H1 (cell line): ENCODE measurements around the gene ACCS. TPM values are rescaled to one million over a fixed set of nuclear protein-coding genes. Genes with fewer than 3 reads are reported as not detected.

Experiments
- CTCF ChIA-PET: fragments of 300-600 bp; sonication (Branson Sonifier 250); formaldehyde crosslinking; loops from one replicate; lab custom pipeline; 2021; ENCODE audit not compliant: partially characterized antibody; lab: Charles Lee
- POLR2A ChIA-PET: fragments of 300-600 bp; sonication (Branson Sonifier 250); formaldehyde crosslinking; loops from one replicate; lab custom pipeline; 2021; ENCODE audit warnings: inconsistent platforms; ENCODE audit not compliant: partially characterized antibody; lab: Charles Lee
- DNase-seq, 2 experiments: peaks; one replicate each; pipeline versions ENCODE4 v3.0.0 to v3.0.0-alpha.2; 2010 to 2022; ENCODE audit warnings: low spot score in 2 of 2, low read depth in 1 of 2, mixed read lengths in 1 of 2
- FAIRE-seq: peaks from 2 replicates; lab custom pipeline; 2011; peaks lifted over from hg19 to GRCh38; lab: Jason Lieb, UNC
- H2AFZ ChIP-seq: 2 replicates; pipeline ENCODE4 v1.8.1; 2012; ENCODE audit warnings: low read length, inconsistent platforms
- H2AK5ac ChIP-seq: 2 replicates; pipeline ENCODE4 v1.6.1; 2013; ENCODE audit warnings: low read depth, low read length
- H2BK120ac ChIP-seq: replicated peaks from 2 replicates; pipeline ENCODE3; 2013; ENCODE audit warnings: low read depth, low read length, inconsistent platforms
- H2BK12ac ChIP-seq: 2 replicates; pipeline ENCODE4 v1.6.1; 2013; ENCODE audit warnings: low read depth, low read length
- H2BK15ac ChIP-seq: 2 replicates; pipeline ENCODE4 v1.6.1; 2013; ENCODE audit warnings: low read length
- H2BK20ac ChIP-seq: 2 replicates; pipeline ENCODE4 v1.6.1; 2013; ENCODE audit warnings: low read length
- H2BK5ac ChIP-seq: 2 replicates; pipeline ENCODE4 v1.6.1; 2013; ENCODE audit warnings: low read depth, low read length
- H3K14ac ChIP-seq: 2 replicates; pipeline ENCODE4 v1.6.1; 2013; ENCODE audit warnings: inconsistent platforms; ENCODE audit not compliant: insufficient read length
- H3K18ac ChIP-seq: 2 replicates; pipeline ENCODE4 v1.6.1; 2013; ENCODE audit warnings: low read length; ENCODE audit errors: extremely low read depth
- H3K23ac ChIP-seq: 2 replicates; pipeline ENCODE4 v1.6.1; 2013; ENCODE audit warnings: inconsistent platforms; ENCODE audit not compliant: insufficient read length
- H3K23me2 ChIP-seq: 2 replicates; pipeline ENCODE4 v1.6.1; 2013; ENCODE audit warnings: low read depth, low read length
- H3K27ac ChIP-seq: 2 replicates; pipeline ENCODE4 v1.6.1; 2011; ENCODE audit warnings: low read depth, low read length, inconsistent platforms
- H3K27me3 ChIP-seq, 4 experiments: replicated peaks in 1 of 4; 1 replicate in 1 of 4; 2 replicates in 3 of 4; pipeline versions ENCODE4 v1.6.1 to v1.8.1; 2011 to 2013; ENCODE audit warnings: low read length in 3 of 4, mild to moderate bottlenecking in 3 of 4, inconsistent platforms in 2 of 4, mixed read lengths in 2 of 4, moderate library complexity in 1 of 4; ENCODE audit not compliant: control insufficient read depth in 3 of 4, insufficient read depth in 3 of 4; ENCODE audit errors: extremely low read depth in 1 of 4
- H3K36me3 ChIP-seq, 4 experiments: 2 replicates each; pipeline versions ENCODE4 v1.6.1 to v1.8.1; 2011 to 2013; ENCODE audit warnings: mild to moderate bottlenecking in 4 of 4, low read length in 3 of 4, moderate library complexity in 2 of 4, control low read depth in 1 of 4, inconsistent platforms in 1 of 4; ENCODE audit not compliant: insufficient read depth in 4 of 4, control insufficient read depth in 2 of 4
- H3K4ac ChIP-seq: replicated peaks from 2 replicates; pipeline ENCODE3; 2013; ENCODE audit warnings: low read length, low read depth, mixed read lengths, inconsistent platforms; ENCODE audit not compliant: insufficient read length
- H3K4me1 ChIP-seq, 4 experiments: replicated peaks in 1 of 4; 1 replicate in 1 of 4; 2 replicates in 3 of 4; pipeline versions ENCODE4 v1.6.1 to v1.8.1; 2011 to 2013; ENCODE audit warnings: low read length in 3 of 4, inconsistent platforms in 2 of 4, mixed read lengths in 1 of 4; ENCODE audit not compliant: insufficient read depth in 4 of 4, control insufficient read depth in 3 of 4
- H3K4me2 ChIP-seq, 2 experiments: 2 replicates each; pipeline versions ENCODE4 v1.6.1 to v1.8.1; 2011 to 2013; ENCODE audit warnings: low read depth in 2 of 2, low read length in 2 of 2, control low read depth in 1 of 2, inconsistent platforms in 1 of 2, mild to moderate bottlenecking in 1 of 2; ENCODE audit not compliant: insufficient read depth in 1 of 2
- H3K4me3 ChIP-seq, 4 experiments: fragments of 200-600, 300-600 bp in 1 of 4; sonication (generic), shearing (Covaris generic), sonication (Bioruptor Twin) in 1 of 4; 2 replicates each; pipeline versions ENCODE4 v1.5.1 to v1.8.1; 2011 to 2016; ENCODE audit warnings: low read length in 4 of 4, low read depth in 3 of 4, control low read depth in 2 of 4, inconsistent platforms in 2 of 4, mild to moderate bottlenecking in 2 of 4, mixed read lengths in 1 of 4, moderate library complexity in 1 of 4; ENCODE audit not compliant: insufficient read depth in 2 of 4; ENCODE audit errors: extremely low read depth in 1 of 4
- H3K56ac ChIP-seq: replicated peaks from 2 replicates; pipeline ENCODE3; 2013; ENCODE audit warnings: low read depth, mild to moderate bottlenecking, mixed read lengths, low read length, inconsistent platforms; ENCODE audit not compliant: insufficient read length
- H3K79me1 ChIP-seq: 2 replicates; pipeline ENCODE4 v1.6.1; 2013; ENCODE audit warnings: low read depth, low read length, control low read depth
- H3K79me2 ChIP-seq, 2 experiments: 2 replicates each; pipeline versions ENCODE4 v1.6.1 to v1.8.1; 2012 to 2013; ENCODE audit warnings: low read length in 2 of 2, mild to moderate bottlenecking in 2 of 2, inconsistent platforms in 1 of 2; ENCODE audit not compliant: insufficient read depth in 2 of 2, control insufficient read depth in 1 of 2
- H3K9ac ChIP-seq, 4 experiments: replicated peaks in 1 of 4; 1 replicate in 1 of 4; 2 replicates in 3 of 4; pipeline versions ENCODE4 v1.6.1 to v1.8.1; 2011 to 2013; ENCODE audit warnings: low read depth in 3 of 4, low read length in 3 of 4, control low read depth in 2 of 4, mild to moderate bottlenecking in 2 of 4, moderate library complexity in 2 of 4, inconsistent platforms in 1 of 4; ENCODE audit errors: extremely low read depth in 1 of 4
- H3K9me3 ChIP-seq, 2 experiments: 2 replicates each; pipeline versions ENCODE4 v1.6.1 to v1.8.1; 2012 to 2013; ENCODE audit warnings: mild to moderate bottlenecking in 2 of 2, moderate library complexity in 2 of 2, control low read depth in 1 of 2, inconsistent platforms in 1 of 2, low read depth in 1 of 2, low read length in 1 of 2, mixed read lengths in 1 of 2; ENCODE audit not compliant: insufficient read depth in 2 of 2
- H4K20me1 ChIP-seq, 2 experiments: replicated peaks in 1 of 2; 2 replicates each; pipeline versions ENCODE3 to v1.8.1; 2011 to 2013; ENCODE audit warnings: inconsistent platforms in 2 of 2, low read length in 2 of 2, mild to moderate bottlenecking in 1 of 2; ENCODE audit not compliant: insufficient read depth in 2 of 2, control insufficient read depth in 1 of 2
- H4K5ac ChIP-seq: 2 replicates; pipeline ENCODE4 v1.6.1; 2013; ENCODE audit warnings: low read length, low read depth, mixed read lengths, inconsistent platforms; ENCODE audit not compliant: insufficient read length
- H4K8ac ChIP-seq: 2 replicates; pipeline ENCODE4 v1.8.0; 2013; ENCODE audit warnings: mild to moderate bottlenecking, moderate library complexity, low read length, inconsistent platforms; ENCODE audit not compliant: insufficient read depth; ENCODE audit errors: extremely low read depth
- H4K91ac ChIP-seq: replicated peaks from 2 replicates; pipeline ENCODE3; 2013; ENCODE audit warnings: low read length, mixed read lengths, inconsistent platforms; ENCODE audit not compliant: insufficient read length
- EZH2 ChIP-seq: fragments of 200-600 bp; sonication (generic); IDR thresholded peaks from 2 replicates; pipeline ENCODE4 v1.7.1; 2012; ENCODE audit warnings: low read depth, mild to moderate bottlenecking, moderate library complexity, low read length, inconsistent platforms; ENCODE audit not compliant: severe bottlenecking
- JUN ChIP-seq: IDR thresholded peaks from 2 replicates; pipeline ENCODE4 v1.6.1; 2011; ENCODE audit warnings: low read depth, mild to moderate bottlenecking, improper control_type of control experiment, low read length
- SAP30 ChIP-seq: fragments of 300-600 bp; sonication (generic); IDR thresholded peaks from 2 replicates; pipeline ENCODE4 v1.7.1; 2012; ENCODE audit warnings: low read length, moderate library complexity, mild to moderate bottlenecking, inconsistent platforms; ENCODE audit not compliant: insufficient read depth, insufficient replicate concordance
- WGBS, 2 experiments: shearing (Covaris generic) in 1 of 2; methylation state at CpG; one replicate each; pipeline versions ENCODE4 v1.1.6 to v1.1.7; 2013 to 2015; ENCODE audit warnings: low lambda C conversion rate in 2 of 2, mixed read lengths in 2 of 2, inconsistent platforms in 1 of 2, low coverage in 1 of 2, missing lambda C conversion rate in 1 of 2; ENCODE audit not compliant: insufficient replicate concordance in 2 of 2, insufficient coverage in 1 of 2, insufficient read length in 1 of 2; ENCODE audit errors: extremely low coverage in 1 of 2, missing lambda C conversion rate in 1 of 2; 5-methylcytosine and 5-hydroxymethylcytosine counted together
- polyA plus RNA-seq, 7 experiments: library from polyadenylated mRNA; depleted of rRNA in 3 of 7; stranded (reverse) in 5 of 7; unstranded in 2 of 7; fragments of >200 nt in 5 of 7; fragments of 200-250 nt in 2 of 7; gene quantifications; 1 replicate in 5 of 7; 2 replicates in 1 of 7; 4 replicates in 1 of 7; pipeline versions ENCODE4 v1.2.1 to v1.2.3, GENCODE V29; 2011 to 2013; ENCODE audit warnings: missing spikeins in 2 of 7, mixed read lengths in 2 of 7
- total RNA-seq: library from RNA; stranded (reverse); fragmentation: NEBNext Ultra II Directional; extraction: Animal tissue kit (Norgen Biotek cat#: 25700); gene quantifications from 2 replicates; pipeline ENCODE4 v1.2.1, GENCODE V29; 2021
- TF ChIP-seq, protein P1 (sequence below): IDR thresholded peaks from 2 replicates; pipeline ENCODE4 v1.6.1; 2012; ENCODE audit warnings: inconsistent platforms

ACCS gene
- total and polyA plus RNA-seq, 2 of the 8 experiments (the other 6 are each of a cell fraction or from before 2014, with no cell fraction given) = 6.0 to 8.0 TPM

DNA sequence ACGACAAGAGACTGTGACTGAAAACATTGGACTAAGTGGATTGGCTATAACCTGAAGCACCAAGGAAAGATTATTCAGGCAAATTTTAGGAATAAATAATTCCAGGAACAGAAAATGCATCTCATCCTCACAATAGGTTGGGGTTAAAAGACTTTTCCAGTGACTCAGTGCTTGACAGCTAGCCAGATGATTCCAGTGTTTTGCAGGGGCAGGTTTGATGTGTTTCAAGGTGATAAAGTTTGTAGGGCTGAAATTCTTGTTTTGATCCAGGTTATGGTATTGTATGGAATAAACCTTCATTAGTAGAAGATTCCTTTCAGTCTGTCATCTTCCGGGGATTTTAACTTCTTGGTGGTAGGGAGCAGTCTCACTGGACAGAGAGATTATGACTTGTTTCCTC lies 31.8 kb downstream of the ACCS start:
- no peak overlapping the region for H3K27ac ChIP-seq
- H3K36me3 ChIP-seq = no peaks in the 10 kb centered on the region
- no peak overlapping the region for H3K4me2 ChIP-seq
- H3K23me2 ChIP-seq = peaks cover 4% of the 10 kb centered on the region; the same call in 1 of the 2 replicates
- DNase-seq (no peak), FAIRE-seq (no peak)
- H3K79me1 ChIP-seq = no peaks in the 10 kb centered on the region
- H3K9me3 ChIP-seq = no peaks in the 10 kb centered on the region
- peaks cover 3 to 7% of the 10 kb centered on the region in 2 experiments for H4K20me1 ChIP-seq
- no peak overlapping the region for H2BK15ac ChIP-seq
- H3K79me2 ChIP-seq = peaks cover 0 to 6% of the 10 kb centered on the region in 2 experiments; a peak in 2 of 4 replicates
- no peak overlapping the region for H3K23ac ChIP-seq
- TF ChIP-seq, protein P1, sequence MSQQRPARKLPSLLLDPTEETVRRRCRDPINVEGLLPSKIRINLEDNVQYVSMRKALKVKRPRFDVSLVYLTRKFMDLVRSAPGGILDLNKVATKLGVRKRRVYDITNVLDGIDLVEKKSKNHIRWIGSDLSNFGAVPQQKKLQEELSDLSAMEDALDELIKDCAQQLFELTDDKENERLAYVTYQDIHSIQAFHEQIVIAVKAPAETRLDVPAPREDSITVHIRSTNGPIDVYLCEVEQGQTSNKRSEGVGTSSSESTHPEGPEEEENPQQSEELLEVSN = no peak
- TF ChIP-seq JUN = no peak
- no peak for TF ChIP-seq SAP30
- no peak for TF ChIP-seq EZH2
- H3K4ac ChIP-seq = no peak overlapping the region
- H4K91ac ChIP-seq = no peak overlapping the region
- ChIA-PET POLR2A (interaction anchor here (0.6 kb wide), 1 partner anchor 91 kb away, joined by 4 read pairs; no protein-coding TSS in a partner anchor), CTCF (interaction anchor here (0.8 to 1.2 kb wide), 2 partner anchors 8 to 12 kb away, joined by 3 to 4 read pairs; no protein-coding TSS in a partner anchor)
- no peak overlapping the region for H3K14ac ChIP-seq
- H3K56ac ChIP-seq = no peak overlapping the region
- no peak overlapping the region for H3K9ac ChIP-seq
- no peak overlapping the region for H3K4me3 ChIP-seq
- H2AK5ac ChIP-seq = no peak overlapping the region
- H2AFZ ChIP-seq = no peak overlapping the region
- no peak overlapping the region for H3K18ac ChIP-seq
- peaks cover 0 to 3% (median under 1%) of the 10 kb centered on the region in 4 experiments; a peak in 2 of 7 replicates for H3K4me1 ChIP-seq
- no peak overlapping the region for H4K5ac ChIP-seq
- H2BK20ac ChIP-seq = no peak overlapping the region
- H3K27me3 ChIP-seq = no peaks in the 10 kb centered on the region
- no peak overlapping the region for H2BK12ac ChIP-seq
- no peak overlapping the region for H2BK120ac ChIP-seq
- no peak overlapping the region for H4K8ac ChIP-seq
- 92% methylated on average over 2 of the region's 2 CpGs; no CpG with 5 or more reads in 1 of the 2 experiments for WGBS, 2 experiments
- no peak overlapping the region for H2BK5ac ChIP-seq
